ENCODE results near the gene DGKQ. TPM values are rescaled to one million over a fixed set of nuclear protein-coding genes. Genes with fewer than 3 reads are reported as not detected.

Gene DGKQ
- total and polyA plus RNA-seq, 2 of the 13 experiments (the other 11 are each of a cell fraction or from before 2014, with no cell fraction given), result 4.5 to 7.2 TPM

DNA sequence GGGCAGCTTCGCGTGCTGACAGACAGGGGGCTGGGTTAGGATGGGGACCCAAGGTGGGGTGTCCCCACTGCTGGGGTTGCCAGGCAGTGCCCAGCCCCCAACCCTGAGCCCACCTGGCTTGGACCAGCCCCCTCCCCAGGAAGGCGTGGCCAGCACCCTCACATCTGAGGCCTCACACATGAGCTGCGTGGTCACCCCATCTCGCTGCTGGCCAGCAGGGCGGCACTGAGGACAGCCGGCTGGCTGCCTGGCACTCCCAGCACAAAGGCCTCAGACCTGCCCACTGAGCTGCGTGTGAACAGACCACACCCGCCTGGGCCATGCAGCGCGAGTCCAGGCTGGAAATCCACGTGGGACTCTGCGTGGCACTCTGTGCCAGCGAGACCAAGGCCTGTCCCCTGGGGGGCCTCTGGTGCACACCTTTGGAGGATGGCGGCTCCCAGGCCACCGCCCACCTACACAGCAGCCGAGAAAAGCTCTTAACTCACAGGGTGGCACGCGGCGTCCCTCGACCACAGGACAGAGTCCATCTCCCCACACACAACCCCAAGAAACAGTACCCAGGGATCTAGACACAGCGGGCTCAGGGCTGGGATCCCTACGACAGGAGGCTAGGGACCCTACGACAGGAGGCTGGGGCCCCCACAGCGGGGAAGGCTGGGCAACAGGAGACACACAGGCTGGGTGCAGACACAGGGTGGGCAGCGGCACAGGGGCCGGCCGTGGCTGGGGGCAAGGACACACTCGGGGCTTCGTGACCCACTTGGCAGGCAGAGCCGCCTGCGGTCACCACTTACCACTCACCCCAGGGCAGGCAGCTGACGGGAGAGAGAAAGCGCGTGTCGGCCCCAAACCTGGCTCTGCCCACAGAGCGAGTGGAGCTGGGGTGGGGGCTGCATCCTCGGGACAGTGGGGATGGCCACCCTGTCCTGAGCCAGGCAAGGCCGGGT, 9.8 kb downstream of the DGKQ start:
- Histone ChIP-seq H3K79me2 (ENCODE audit: insufficient read depth, low read length) (no peaks in the 10 kb centered on the region), H3K4me2 (ENCODE audit: low read depth, low read length) (no peak overlapping the region), H3K4me3 (replicated peaks in 1 of 3; ENCODE audit: insufficient read depth in 1 of 3, low read depth in 2 of 3, low read length in 3 of 3) (no peak overlapping the region), H4K20me1 (ENCODE audit: insufficient read depth, low read length) (no peaks in the 10 kb centered on the region), H3K27me3 (ENCODE audit: control insufficient read depth in 1 of 2, insufficient read depth in 2 of 2, low read length in 2 of 2) (no peaks in the 10 kb centered on the region), H3K9me3 (ENCODE audit: low read length) (no peaks in the 10 kb centered on the region), H3K4me1 (ENCODE audit: insufficient read depth, low read length) (no peaks in the 10 kb centered on the region), H3K27ac (ENCODE audit: extremely low read length, insufficient read depth, low read length) (no peak overlapping the region), H3K9ac (ENCODE audit: insufficient read depth, low read depth, low read length) (no peak overlapping the region), H2AFZ (ENCODE audit: low read length) (no peak overlapping the region), H3K36me3 (replicated peaks in 1 of 2; ENCODE audit: control insufficient read depth in 1 of 2, insufficient read depth in 2 of 2, low read length in 2 of 2) (0 out of 5 replicates have a peak, but pooled peaks cover 0 to 1% of the 10 kb centered on the region in 2 experiments)
- DNase-seq (ENCODE audit: low spot score) (no peak), FAIRE-seq (no peak), ATAC-seq (no peak)
- ChIA-PET POLR2A (no interaction called here), CTCF (ENCODE audit: low intra/inter-chr PET ratio, low total read pairs) (no interaction called here)
- no TSS peak for BruUV-seq (replicated peaks)
- in situ Hi-C loops (cut with HindIII; ENCODE audit: extremely low pct_ligation_motif_present, low pct_unique_long_range_greater_than_20kb) (no loop called here), intact Hi-C loops (cut with micrococcal nuclease; ENCODE audit: unreplicated experiment) (no loop called here)
- 97% methylated on average over 6 of the region's 39 CpGs for WGBS (ENCODE audit: low lambda C conversion rate)
- no peak for TF ChIP-seq TBL1XR1 (IDR thresholded peaks at IDR 0.05; ENCODE audit: borderline replicate concordance, low read length, partially characterized antibody)
- no peak for TF ChIP-seq ZC3H13 (CRISPR knock-in tag; IDR thresholded peaks at IDR 0.05)
- TF ChIP-seq RFX3 (CRISPR knock-in tag; IDR thresholded peaks at IDR 0.05), result no peak
- no peak for TF ChIP-seq ZNF382 (CRISPR knock-in tag; IDR thresholded peaks at IDR 0.05; ENCODE audit: borderline replicate concordance)
- peak; percentile 18 for TF ChIP-seq AGO2 (optimal IDR thresholded peaks at IDR 0.05; ENCODE audit: low read depth, low read length)
- TF ChIP-seq XRCC5 (optimal IDR thresholded peaks at IDR 0.05; ENCODE audit: low read length), result no peak
